GM20000 (cell line): Measurements from ENCODE around the gene PHIP.

ENCODE experiments used
- DNase-seq: peaks from one replicate; pipeline ENCODE4 v3.0.0; 2012; ENCODE audit warnings: low spot score
- TF ChIP-seq, protein P1 (sequence below): IDR thresholded peaks from 2 replicates; pipeline ENCODE4 v1.5.1; 2012; ENCODE audit warnings: mild to moderate bottlenecking, control low read depth; ENCODE audit errors: extremely low read depth, missing control alignments

The PHIP gene

DNA sequence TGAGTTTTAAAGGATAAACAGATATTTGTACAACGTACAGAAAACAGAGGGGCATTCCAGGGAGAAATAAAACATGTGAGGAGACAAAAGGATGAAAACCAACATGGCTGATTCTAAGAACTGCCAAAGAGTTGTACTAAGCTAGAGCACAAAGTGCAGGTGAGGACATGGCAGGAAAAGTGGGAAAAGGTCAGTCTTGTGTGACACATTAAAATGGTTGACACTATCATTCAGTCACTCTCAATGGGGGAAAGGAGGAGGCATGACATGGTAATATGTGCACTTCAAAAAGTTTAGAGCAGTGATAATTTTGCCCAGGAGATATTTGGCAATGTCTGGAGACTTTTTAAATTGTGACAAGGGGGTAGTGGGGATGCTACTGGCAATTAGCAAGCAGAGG is 21.8 kb downstream of the PHIP start:
- TF ChIP-seq, protein P1, sequence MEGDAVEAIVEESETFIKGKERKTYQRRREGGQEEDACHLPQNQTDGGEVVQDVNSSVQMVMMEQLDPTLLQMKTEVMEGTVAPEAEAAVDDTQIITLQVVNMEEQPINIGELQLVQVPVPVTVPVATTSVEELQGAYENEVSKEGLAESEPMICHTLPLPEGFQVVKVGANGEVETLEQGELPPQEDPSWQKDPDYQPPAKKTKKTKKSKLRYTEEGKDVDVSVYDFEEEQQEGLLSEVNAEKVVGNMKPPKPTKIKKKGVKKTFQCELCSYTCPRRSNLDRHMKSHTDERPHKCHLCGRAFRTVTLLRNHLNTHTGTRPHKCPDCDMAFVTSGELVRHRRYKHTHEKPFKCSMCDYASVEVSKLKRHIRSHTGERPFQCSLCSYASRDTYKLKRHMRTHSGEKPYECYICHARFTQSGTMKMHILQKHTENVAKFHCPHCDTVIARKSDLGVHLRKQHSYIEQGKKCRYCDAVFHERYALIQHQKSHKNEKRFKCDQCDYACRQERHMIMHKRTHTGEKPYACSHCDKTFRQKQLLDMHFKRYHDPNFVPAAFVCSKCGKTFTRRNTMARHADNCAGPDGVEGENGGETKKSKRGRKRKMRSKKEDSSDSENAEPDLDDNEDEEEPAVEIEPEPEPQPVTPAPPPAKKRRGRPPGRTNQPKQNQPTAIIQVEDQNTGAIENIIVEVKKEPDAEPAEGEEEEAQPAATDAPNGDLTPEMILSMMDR = no peak
- DNase-seq = no peak

DNA sequence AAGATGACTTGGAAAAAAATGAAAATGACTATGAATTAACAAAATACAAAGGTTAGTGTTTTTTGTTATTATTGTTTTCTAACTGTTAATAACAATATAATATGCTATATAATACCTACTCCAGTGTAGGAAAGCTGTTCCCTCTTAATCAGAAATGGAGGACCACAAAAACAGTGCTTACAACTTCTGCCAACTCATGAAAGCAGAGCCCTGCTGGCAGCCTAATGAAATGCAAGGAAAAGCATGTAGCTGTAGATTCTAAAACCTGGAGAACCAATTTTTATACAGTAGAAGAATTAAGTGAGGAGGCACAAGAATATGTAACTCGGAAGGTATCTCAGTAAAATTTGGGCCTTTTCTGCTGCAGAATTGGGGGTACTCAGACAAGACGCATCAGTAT is 29.4 kb downstream of the PHIP start:
- DNase-seq = no peak
- TF ChIP-seq, protein P1 = no peak

DNA sequence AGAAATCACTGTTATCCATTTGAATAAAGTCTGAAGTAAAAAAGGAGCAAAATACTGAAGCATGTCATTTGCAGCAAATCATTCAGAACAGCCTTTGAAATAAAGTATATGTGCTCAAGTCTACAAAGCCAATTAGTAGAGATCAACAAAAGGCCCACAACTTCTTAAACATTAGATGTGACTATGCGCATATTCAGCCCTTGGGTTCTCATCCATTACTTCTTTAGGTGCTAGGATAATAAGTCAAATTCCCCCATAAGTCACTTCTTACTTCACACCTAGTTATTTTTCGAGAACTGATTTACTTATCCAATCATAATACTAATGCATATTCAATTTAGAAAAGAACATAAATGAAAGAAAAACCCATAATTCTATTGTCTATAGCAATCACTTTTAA is 31.0 kb downstream of the PHIP start:
- DNase-seq = no peak
- TF ChIP-seq, protein P1 = no peak

DNA sequence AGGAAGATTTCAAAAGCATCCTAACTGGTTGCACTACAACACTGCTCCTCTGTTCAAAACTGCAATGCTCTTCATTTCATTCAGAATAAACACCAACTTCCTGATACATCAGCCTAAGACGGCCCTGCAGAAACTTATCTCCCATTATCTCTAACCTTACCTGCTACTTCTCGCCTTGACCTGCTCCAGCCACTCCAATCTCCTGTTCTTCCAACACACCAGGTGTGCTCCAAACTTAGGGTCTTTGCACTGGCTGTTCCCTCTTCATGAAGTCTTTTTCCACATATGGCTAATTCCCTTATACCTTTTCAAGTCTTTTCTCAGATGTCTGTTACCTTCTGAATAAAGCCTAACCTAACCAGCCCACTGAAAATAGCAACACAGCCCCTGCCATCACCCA is 32.1 kb downstream of the PHIP start:
- DNase-seq = no peak
- TF ChIP-seq, protein P1 = no peak

DNA sequence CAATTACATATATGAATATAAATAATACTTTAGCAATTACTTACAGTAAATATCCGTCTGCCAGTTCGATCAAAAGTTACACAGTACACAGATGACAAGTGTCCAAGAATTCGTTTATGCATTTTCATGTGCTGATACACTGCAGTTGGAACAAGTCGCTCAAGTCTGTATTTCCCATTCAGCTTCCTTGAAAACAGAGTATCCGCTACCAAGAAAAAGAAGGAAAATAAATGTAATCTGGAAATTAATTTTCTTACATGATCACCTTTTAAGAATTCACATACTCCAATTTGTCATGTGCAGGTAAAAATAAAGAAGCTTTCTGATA is 35.3 kb downstream of the PHIP start:
- no peak for DNase-seq
- TF ChIP-seq, protein P1 = no peak

DNA sequence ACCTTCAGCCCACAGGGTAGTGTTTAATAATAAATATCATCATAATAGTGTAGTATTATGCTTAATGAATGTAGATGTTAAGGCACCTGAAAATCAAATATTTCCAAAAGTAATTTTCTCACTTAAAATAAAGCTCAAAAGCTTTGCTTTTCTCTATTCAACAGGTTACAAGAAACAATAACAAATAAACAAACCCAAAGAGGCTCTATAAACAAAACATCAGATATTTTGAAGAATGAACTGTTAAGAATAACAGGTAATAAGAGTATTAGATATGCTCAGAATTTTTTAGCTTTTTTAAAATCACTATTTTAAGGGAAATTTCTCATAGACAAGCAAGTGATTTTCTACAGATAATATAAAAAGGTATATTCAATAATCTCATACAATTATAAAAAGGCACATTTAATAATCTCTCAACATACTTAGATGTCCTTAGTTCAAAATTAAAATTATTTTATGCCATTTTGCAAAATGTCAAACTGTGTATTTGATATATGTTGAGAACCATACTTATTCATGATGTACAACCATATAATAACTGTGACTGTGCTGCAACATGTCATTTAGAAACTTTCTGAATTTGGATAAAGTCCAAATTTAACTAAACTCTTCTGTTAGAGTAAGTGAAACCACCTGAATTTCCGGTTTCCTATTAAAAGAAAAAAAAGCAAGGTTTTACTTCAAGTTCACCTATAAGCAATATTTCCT is 35.8 kb downstream of the PHIP start:
- TF ChIP-seq, protein P1 = no peak
- peak; percentile 14 for DNase-seq

DNA sequence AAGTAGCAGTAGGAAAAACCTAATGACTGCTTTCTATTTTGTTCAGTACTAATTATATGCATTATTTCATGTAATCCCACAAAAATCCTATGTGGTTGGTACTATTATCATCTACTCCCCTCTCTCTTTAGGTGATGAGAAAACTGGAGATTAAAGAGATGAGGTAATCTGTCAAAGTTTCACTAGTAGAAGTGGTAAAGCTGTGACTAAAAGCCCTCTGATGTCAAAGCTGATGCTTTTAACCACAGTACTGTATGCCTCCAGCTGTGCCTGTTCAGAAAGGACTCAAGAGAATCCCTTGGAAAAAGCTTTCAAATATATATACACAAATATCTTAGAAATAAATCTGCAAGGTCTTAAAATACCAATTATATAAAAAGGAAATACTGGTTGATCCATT is 38.0 kb downstream of the PHIP start:
- TF ChIP-seq, protein P1 = no peak
- DNase-seq = peak; percentile 17
